Measurements from ENCODE around the gene TEAD3. TPM values are rescaled to one million over a fixed set of nuclear protein-coding genes. Genes with fewer than 3 reads are reported as not detected.

The TEAD3 gene
- total RNA-seq, 1 donor = 23.7 TPM

- DNase-seq (ENCODE audit: low read depth) = no peak
- H3K4me3 ChIP-seq (ENCODE audit: low read depth, low read length) = no peak overlapping the region
- no peak for TF ChIP-seq CTCF (IDR thresholded peaks at IDR 0.05; ENCODE audit: insufficient read depth, low read depth, low read length)
Observed at GRCh38 chr6:35483490-35483889, 13.4 kb downstream of the TEAD3 start.

- H3K4me3 ChIP-seq (ENCODE audit: low read depth, low read length) = no peak overlapping the region
- no peak for TF ChIP-seq CTCF (IDR thresholded peaks at IDR 0.05; ENCODE audit: insufficient read depth, low read depth, low read length)
- DNase-seq (ENCODE audit: low read depth) = no peak
Observed at GRCh38 chr6:35483062-35483461, 13.8 kb downstream of the TEAD3 start.

- no peak for DNase-seq (ENCODE audit: low read depth)
- no peak overlapping the region for H3K4me3 ChIP-seq (ENCODE audit: low read depth, low read length)
Observed at GRCh38 chr6:35481226-35481625, 15.7 kb downstream of the TEAD3 start.

GRCh38 chr6:35480176-35480575, 16.7 kb downstream of the TEAD3 start:
- DNase-seq (ENCODE audit: low read depth) = no peak
- TF ChIP-seq CTCF (IDR thresholded peaks at IDR 0.05; ENCODE audit: insufficient read depth, low read depth, low read length) = no peak
- no peak overlapping the region for H3K4me3 ChIP-seq (ENCODE audit: low read depth, low read length)

More at GRCh38 chr6:35481226-35481625, 15.7 kb downstream of the TEAD3 start:
- no peak for TF ChIP-seq CTCF (IDR thresholded peaks at IDR 0.05; ENCODE audit: insufficient read depth, low read depth, low read length)

- TF ChIP-seq CTCF (IDR thresholded peaks at IDR 0.05; ENCODE audit: insufficient read depth, low read depth, low read length) = no peak
- no peak for DNase-seq (ENCODE audit: low read depth)
- H3K4me3 ChIP-seq (ENCODE audit: low read depth, low read length) = no peak overlapping the region
Observed at GRCh38 chr6:35478259-35478658, 18.6 kb downstream of the TEAD3 start.

- no peak for DNase-seq (ENCODE audit: low read depth)
- no peak overlapping the region for H3K4me3 ChIP-seq (ENCODE audit: low read depth, low read length)
- TF ChIP-seq CTCF (IDR thresholded peaks at IDR 0.05; ENCODE audit: insufficient read depth, low read depth, low read length) = no peak
Observed at GRCh38 chr6:35477551-35478179, 19.2 kb downstream of the TEAD3 start.

- TF ChIP-seq CTCF (IDR thresholded peaks at IDR 0.05; ENCODE audit: insufficient read depth, low read depth, low read length) = no peak
- DNase-seq (ENCODE audit: low read depth) = no peak
- no peak overlapping the region for H3K4me3 ChIP-seq (ENCODE audit: low read depth, low read length)
Observed at GRCh38 chr6:35477028-35477427, 19.9 kb downstream of the TEAD3 start.
